ENCODE results near the gene POLA2.
"Not testable (repeated sequence)": the region's sequence is repeated elsewhere in the genome, so short reads cannot be mapped to it uniquely, and the experiment has no call there.

Gene POLA2

GRCh38 chr11:65327021-65327420, 65.3 kb downstream of the POLA2 start:
- in situ Hi-C loops (cut with MboI; ENCODE audit: low sequenced_read_pairs): no loop called here

GRCh38 chr11:65329478-65329877, 67.7 kb downstream of the POLA2 start:
- in situ Hi-C loops (cut with MboI; ENCODE audit: low sequenced_read_pairs): no loop called here

GRCh38 chr11:65329944-65330403, 68.2 kb downstream of the POLA2 start:
- in situ Hi-C loops (cut with MboI; ENCODE audit: low sequenced_read_pairs): no loop called here

GRCh38 chr11:65330544-65330943, 68.8 kb downstream of the POLA2 start:
- in situ Hi-C loops (cut with MboI; ENCODE audit: low sequenced_read_pairs): no loop called here

- in situ Hi-C loops (cut with MboI; ENCODE audit: low sequenced_read_pairs): not testable (repeated sequence)
These were observed 70.8 kb downstream of the POLA2 start for GRCh38 chr11:65332591-65332990.

- in situ Hi-C loops (cut with MboI; ENCODE audit: low sequenced_read_pairs): no loop called here
These were observed 73.0 kb downstream of the POLA2 start for GRCh38 chr11:65334696-65335295.

- in situ Hi-C loops (cut with MboI; ENCODE audit: low sequenced_read_pairs): no loop called here
These were observed 76.9 kb downstream of the POLA2 start for GRCh38 chr11:65338676-65339075.

- in situ Hi-C loops (cut with MboI; ENCODE audit: low sequenced_read_pairs): no loop called here
These were observed 78.5 kb downstream of the POLA2 start for GRCh38 chr11:65340226-65340625.

GRCh38 chr11:65341856-65342255, 80.1 kb downstream of the POLA2 start:
- in situ Hi-C loops (cut with MboI; ENCODE audit: low sequenced_read_pairs): no loop called here

Measured in hTERT RPE-1 (cell line).